Spleen (tissue), 7 donors: ENCODE data around the gene LRFN2.

Source experiments
- CTCF ChIP-seq, 11 experiments: fragments of 200-600 bp in 7 of 11; fragments of 450-650 bp in 4 of 11; sonication (generic) in 4 of 11; IDR thresholded peaks in 8 of 11; conservative IDR thresholded peaks in 3 of 11; 1 replicate in 7 of 11; 2 replicates in 4 of 11; pipeline versions ENCODE4 v1.4.0 to v1.8.0; 2016 to 2021; ENCODE audit warnings: antibody characterized with exemption in 11 of 11, inconsistent platforms in 4 of 11, mild to moderate bottlenecking in 1 of 11
- POLR2A ChIP-seq, 3 donors: fragments of 450-650 bp; IDR thresholded peaks; one replicate each; pipeline ENCODE4 v1.5.1; 2017; ENCODE audit warnings: antibody characterized with exemption in 3 of 3, mild to moderate bottlenecking in 1 of 3
- donor health status: DM: no; HTN: no; CAD: no; lungs with moderate emphysema.
- donor health status: DM: no; HTN: no; CAD: no.
- donor health status: DM: no; HTN: no; CAD: no.

- TF ChIP-seq CTCF (IDR thresholded peaks at IDR 0.05 in 8 of 11, conservative IDR thresholded peaks at IDR 0.05 in 3 of 11) (no peak), POLR2A (IDR thresholded peaks at IDR 0.05) (no peak)
Measured at GRCh38 chr6:40521496-40521895, 65.7 kb downstream of the LRFN2 start.
